GM10847 (cell line): Measurements from ENCODE around the gene PRR23A.

Experiments
- POLR2A ChIP-seq: IDR thresholded peaks from 2 replicates; pipeline ENCODE4 v1.6.1; 2011; ENCODE audit not compliant: insufficient read length; ENCODE audit errors: extremely low read depth

PRR23A gene

DNA sequence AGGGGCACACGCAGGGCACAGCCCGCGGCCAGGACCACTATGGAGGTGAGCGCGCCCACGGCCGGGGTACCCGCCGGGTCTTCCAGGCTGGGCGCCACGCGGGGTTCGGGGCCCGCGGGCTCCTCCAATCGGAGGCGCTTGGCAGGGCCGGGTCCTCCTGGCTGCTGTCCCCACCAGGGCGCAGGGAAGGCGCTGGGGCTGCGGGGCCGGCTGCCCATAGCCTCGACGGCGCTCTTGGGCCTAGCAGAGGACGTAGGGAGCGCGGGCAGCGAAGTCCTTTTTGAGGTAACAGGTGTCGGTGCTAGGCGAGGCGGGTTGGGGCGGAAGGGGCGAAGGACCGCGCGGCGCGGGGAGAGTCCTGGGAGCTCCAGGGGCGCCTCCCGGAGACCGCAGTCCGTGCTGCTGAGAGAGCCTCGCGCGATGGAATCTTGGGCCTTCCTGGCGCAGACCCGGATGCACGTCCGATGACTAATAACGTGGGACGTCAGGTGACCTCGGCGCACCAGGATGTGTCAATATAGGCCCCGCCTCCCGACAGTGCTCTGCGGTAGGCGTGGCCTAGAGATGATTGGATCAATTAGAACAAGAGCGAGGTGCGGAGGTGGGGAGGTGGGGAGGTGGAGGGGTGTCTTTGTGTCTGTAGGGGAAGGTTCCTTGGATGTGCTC, at the start of gene PRR23A:
Gene PRR23A, minus strand, starts transcription at position 218 of the 666 bp plus-strand sequence. Its CDS starts 0 bp downstream, at position 218.
- no peak for TF ChIP-seq POLR2A

DNA sequence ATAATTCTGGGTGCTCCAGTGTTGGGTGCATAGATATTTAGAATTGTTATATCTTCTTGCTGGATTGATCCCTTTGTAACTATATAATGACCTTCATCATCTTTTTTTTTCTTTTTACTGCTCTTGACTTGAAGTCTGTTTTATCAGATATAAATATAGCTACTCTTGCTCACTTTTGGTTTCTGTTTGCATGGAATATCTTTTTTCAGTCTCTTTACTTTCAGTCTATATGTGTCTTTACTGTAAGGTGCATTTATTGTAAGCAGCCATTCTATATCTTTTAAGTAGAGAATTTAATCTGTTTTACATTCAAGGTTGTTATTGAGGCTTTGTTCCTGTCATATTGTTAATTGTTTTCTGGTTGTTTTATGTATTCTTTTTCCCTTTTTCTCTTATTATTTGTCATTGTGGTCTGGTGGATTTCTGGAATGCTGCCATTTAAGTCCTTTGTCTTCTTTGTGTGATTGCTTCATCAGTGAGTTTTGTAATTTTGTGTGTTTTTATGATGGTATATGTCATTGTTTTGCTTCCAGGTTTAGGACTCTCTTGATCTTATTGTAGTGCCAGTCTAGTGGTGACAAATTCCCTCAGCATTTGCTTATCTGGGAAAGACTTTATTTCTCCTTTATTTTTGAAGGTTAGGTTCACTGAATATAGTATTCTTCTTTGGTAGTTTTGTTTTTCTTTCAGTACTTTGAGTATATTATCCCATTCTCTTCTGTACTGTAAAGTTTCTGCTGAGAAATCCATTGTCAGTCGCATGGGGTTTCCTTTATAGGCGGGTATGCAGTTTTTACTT, 46.9 kb upstream of the PRR23A start:
- no peak for TF ChIP-seq POLR2A

DNA sequence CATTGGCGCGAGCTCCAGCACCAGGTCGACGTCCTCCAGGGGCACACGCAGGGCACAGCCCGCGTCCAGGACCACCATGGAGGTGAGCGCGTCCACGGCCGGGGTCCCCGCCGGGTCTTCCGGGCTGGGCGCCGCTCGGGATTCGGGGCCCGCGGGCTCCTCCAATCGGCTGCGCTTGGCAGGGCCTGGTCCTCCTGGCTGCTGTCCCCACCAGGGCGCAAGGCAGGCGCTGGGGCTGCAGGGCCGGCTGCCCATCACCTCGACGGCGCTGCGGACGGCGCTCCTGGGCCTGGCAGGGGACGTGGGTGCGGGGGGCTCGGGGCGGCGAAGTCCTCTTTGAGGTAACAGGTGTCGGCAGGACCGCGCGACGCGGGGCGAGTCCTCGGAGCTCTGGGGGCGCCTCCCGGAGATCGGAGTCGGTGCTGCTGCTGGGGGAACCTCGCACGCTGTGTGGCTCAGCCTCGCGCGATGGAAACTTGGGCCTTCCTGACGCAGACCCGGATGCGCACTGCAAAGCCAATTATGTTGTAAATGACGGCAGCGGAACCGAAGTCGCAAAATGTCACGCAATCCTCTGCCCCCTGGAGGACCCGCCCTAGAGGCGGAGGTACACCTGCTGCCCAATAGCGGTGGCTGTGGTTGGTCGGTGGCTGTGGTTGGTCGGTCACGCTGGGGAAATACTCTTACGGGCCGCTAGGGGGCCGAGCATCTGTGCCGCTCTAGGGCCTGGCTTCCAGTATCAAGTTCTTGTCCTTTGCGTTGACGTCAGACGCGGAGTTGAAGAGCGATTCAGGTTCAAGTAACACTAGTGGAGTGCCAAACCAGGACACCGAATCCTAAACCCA, 38.5 kb upstream of the PRR23A start, which contains the start of gene PRR23C:
Gene PRR23C, minus strand, starts transcription at position 527 of the 845 bp plus-strand sequence. Its CDS starts 272 bp downstream, at position 255.
- no peak for TF ChIP-seq POLR2A

DNA sequence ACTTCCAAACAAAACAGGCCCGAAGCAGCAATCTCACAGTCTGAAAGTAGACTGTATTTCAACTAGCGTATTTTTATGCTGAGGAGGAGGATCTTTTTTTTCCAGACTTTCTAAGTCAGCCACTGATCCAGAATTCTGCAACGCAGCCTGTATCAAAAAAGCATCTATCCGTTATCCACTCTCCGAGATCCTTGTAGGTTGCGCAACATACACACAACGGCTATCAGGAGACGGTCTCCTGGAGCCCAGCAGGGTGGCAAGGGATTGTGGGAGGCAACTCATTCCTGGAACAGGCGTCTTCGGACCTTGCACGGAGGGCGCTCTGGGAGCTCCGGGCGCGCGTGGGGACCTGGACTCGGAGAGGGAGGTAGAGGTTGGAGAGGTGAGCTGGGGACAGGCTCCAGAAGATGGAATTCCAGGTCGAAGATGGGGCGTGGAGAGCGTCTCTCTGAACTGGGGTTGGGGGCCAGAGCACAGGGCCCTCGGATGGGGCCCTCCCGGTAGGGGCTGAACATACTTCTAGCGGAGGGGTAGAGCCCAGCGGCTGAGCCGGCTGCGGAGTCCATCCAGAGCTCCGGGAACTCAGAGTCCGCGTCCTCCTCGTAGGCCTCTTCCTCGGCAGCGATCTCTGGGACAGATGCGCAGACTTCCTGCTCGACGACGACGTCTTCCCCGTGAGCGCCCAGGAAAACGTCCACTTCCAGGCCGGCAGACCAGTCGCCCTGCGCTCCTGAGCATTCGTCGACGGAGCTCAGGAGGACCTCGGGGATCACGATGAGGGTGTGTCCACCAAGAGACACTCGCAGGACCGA, 37.7 kb upstream of the PRR23A start:
- TF ChIP-seq POLR2A, result no peak

DNA sequence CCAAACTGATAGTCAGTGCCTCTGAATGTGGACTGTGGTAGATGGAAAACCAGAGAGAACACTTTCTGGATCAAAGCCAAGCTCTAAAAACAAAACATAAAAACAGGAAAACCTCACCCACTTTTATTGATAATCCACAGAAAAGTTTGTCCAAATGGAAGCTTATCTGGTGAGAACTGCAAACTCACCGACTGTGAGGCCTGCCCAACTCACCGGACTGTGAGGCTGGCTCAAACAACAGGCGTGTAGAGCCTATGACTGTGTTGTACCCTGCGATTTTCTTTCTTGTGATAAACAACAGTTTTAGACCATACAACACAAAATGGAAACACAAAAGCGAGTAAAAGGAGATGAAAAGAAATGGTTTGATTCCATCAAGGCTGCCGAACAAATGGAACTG, 31.4 kb upstream of the PRR23A start:
- TF ChIP-seq POLR2A, result no peak

DNA sequence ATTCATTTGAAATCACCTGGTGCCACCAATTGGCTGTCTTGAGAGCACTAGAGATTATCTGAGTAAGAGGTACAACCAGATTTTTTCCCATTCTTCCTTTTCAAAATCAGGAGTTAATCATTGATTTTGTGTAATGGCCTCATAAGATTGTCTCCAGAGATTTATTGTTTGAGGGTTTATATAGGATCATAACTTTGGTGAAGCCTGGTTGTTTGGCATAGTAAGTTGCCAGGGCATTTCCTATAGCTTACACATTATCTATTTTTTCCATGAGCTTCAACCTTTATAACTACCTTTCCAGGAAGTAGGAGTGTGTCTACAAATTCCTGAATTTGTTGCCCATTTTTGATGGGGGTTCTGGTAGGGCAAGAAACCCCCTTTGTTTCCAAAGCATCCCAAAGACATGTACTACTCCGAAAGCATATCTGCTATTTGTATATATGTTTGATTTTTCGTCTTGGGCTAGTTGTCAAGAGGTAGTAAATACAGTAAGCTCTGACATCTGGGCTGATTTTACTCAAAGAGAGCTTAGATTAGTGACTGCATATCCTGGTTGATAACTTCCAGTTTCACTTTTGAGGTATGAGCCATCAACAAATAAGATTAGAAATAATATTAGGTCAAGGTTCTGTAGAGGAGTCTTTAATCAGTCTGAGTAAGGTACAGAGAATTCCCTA, 26.4 kb upstream of the PRR23A start:
- no peak for TF ChIP-seq POLR2A

DNA sequence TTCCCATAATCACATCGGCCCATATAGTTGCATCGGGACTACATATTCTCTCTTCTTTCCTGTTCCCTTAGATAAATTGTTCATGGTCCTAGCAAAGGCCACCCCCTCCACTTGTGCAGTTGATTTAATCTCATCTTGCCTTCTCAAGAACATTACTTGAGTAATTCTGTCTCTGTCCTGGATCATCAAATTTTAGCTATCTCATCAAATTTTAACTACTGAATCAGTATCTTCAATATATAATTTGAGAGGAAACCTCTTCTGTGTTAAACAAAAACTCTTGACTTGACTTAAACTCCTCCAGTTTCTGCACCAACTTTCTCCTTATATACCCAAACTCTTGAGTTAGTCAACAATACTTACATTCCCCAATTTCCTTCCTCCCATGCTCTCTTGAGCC, 18.9 kb upstream of the PRR23A start:
- TF ChIP-seq POLR2A, result no peak

DNA sequence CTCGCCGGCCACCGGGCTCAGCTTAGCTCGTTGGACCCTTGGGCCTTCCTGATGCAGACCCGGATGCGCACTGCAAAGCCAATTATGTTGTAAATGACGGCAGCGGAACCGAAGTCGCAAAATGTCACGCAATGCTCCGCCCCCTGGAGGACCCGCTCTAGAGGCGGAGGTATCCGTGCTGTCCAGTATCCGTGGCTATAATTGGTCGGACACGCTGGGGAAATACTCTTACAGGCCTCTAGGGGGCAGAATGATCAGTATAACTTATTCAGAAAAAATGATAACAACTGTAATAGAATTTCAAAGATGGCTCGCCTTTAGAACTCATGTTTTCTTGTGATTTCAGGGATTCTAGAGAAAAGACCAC, 14.8 kb upstream of the PRR23A start, which contains the start of gene PRR23B:
Gene PRR23B, minus strand, starts transcription at position 59 of the 367 bp plus-strand sequence. CDS start 265 bp downstream, outside the sequence.
- TF ChIP-seq POLR2A, result no peak

DNA sequence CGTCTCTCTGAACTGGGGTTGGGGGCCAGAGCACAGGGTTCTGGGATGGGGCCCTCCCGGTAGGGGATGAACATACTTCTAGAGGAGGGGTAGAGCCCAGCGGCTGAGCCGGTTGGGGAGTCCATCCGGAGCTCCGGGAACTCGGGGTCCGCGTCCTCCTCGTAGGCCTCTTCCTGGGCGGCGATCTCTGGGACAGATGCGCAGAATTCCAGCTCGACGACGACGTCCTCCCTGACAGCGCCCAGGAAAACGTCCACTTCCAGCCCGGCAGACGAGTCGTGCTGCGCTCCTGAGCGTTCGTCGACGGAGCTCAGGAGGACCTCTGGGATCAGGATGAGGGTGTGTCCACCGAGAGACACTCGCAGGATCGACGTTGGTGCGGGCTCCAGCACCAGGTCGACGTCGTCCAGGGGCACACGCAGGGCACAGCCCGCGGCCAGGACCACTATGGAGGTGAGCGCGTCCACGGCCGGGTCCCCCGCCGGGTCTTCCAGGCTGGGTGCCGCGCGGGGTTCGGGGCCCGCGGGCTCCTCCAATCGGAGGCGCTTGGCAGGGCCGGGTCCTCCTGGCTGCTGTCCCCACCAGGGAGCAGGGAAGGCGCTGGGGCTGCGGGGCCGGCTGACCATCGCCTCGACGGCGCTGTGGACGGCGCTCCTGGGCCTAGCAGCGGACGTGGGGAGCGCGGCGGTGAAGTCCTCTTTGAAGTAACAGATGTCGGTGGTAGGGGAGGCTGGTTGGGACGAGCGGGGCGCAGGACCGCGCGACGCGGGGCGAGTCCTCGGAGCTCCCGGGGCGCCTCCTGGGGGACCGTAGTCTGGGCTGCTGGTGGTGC, 14.2 kb upstream of the PRR23A start:
- TF ChIP-seq POLR2A, result no peak

DNA sequence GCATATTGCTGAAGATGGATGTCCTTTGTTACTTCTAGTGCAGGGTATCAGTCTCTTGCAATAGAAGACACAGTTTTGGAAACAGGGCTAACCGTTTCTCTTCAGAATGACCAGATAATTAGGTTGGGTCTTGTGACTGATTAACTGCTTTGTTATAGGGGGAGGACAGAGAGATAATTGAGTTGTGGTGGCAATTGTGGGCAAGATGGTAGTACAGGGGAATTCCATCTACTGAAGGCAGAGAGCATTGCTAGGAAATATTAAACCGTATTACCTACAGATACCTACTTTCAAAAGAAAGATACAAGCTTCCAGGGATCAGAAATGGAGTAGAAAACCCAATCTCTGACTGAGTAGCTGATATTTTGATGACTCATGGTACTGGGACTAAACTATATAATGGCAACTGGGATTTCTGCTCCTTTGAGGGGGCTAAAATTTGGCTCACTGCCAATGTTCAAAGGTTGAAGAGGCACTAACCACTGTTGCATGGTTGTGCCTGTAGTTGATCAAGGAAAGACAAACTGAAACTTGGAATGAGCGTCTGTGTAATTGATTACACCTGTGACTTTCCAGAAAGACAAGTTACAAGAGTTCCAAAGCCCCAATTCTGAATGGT, 10.5 kb upstream of the PRR23A start:
- TF ChIP-seq POLR2A, result no peak

DNA sequence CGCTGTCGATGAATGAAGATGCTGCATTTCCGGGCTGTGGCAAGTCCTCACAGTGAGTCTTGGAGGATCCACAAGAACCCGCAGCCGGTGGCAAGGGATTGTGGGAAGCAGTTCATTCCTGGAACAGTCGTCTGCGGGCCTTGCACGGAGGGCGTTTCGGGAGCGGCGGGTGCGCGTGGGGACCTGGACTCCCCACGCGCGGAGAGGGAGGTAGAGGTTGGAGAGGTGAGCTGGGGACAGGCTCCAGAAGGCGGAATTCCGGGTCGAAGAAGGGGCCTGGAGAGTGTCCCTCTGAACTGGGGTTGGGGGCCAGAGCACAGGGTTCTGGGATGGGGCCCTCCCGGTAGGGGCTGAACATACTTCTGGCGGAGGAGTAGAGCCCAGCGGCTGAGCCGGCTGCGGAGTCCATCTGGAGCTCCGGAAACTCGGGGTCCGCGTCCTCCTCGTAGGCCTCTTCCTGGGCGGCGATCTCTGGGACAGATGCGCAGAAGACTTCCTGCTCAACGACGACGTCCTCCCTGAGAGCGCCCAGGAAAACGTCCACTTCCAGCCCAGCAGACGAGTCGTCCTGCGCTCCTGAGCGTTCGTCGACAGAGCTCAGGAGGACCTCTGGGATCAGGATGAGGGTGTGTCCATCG, 593 bp downstream of the PRR23A start:
- TF ChIP-seq POLR2A, result no peak

DNA sequence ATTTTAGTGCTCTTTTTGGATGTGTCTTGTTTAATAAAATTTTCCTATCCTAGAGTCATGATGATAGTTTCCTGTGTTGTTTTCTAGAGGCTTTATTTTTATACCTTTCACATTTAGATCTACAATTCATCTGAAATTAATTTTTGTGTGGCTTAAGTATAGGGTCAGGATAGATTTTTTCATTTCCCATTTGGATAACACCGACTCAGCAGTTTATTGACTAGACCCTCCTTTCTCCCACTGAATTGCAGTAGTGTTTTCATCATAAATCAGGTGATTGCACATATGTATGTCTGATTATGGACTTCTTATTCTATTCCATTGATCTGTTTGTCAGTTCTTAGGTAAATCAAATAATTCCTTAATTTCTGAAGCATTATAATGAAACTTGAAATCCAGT, 10.4 kb downstream of the PRR23A start:
- no peak for TF ChIP-seq POLR2A
